Smooth muscle cell (in vitro differentiated cells): Measurements from ENCODE around the gene LRFN2. TPM values are rescaled to one million over a fixed set of nuclear protein-coding genes. Genes with fewer than 3 reads are reported as not detected.

Source experiments
- DNase-seq: peaks from one replicate; lab custom pipeline; 2025; ENCODE audit not compliant: unreplicated experiment; lab: John Stamatoyannopoulos, UW
- H2AFZ ChIP-seq: fragments of 200-600 bp; sonication (generic); 2 replicates; pipeline ENCODE4 v1.6.0; 2016; ENCODE audit warnings: antibody characterized with exemption, low read depth, mild to moderate bottlenecking
- H3F3A ChIP-seq: fragments of 200-600 bp; sonication (generic); 2 replicates; pipeline ENCODE4 v1.6.0; 2017; ENCODE audit warnings: antibody characterized with exemption, low read depth
- H3K27ac ChIP-seq: fragments of 200-600 bp; sonication (generic); 2 replicates; pipeline ENCODE4 v1.5.1; 2016; ENCODE audit warnings: low read depth, mild to moderate bottlenecking
- H3K27me3 ChIP-seq: fragments of 200-600 bp; sonication (generic); 2 replicates; pipeline ENCODE4 v1.6.1; 2016; ENCODE audit warnings: low read depth, mild to moderate bottlenecking
- H3K36me3 ChIP-seq: fragments of 200-600 bp; sonication (generic); 2 replicates; pipeline ENCODE4 v1.5.1; 2016; ENCODE audit warnings: low read depth
- H3K4me1 ChIP-seq: fragments of 200-600 bp; sonication (generic); 2 replicates; pipeline ENCODE4 v1.5.1; 2016; ENCODE audit warnings: low read depth
- H3K4me2 ChIP-seq: fragments of 200-600 bp; sonication (generic); 2 replicates; pipeline ENCODE4 v1.6.0; 2016; ENCODE audit warnings: mild to moderate bottlenecking
- H3K4me3 ChIP-seq: fragments of 200-600 bp; sonication (generic); 2 replicates; pipeline ENCODE4 v1.5.1; 2016; ENCODE audit warnings: mild to moderate bottlenecking
- H3K79me2 ChIP-seq: fragments of 200-600 bp; sonication (generic); 2 replicates; pipeline ENCODE4 v1.6.0; 2016; ENCODE audit warnings: low read depth, mild to moderate bottlenecking
- H3K9ac ChIP-seq: fragments of 200-600 bp; sonication (generic); 2 replicates; pipeline ENCODE4 v1.6.0; 2016; ENCODE audit warnings: low read depth
- H3K9me3 ChIP-seq: fragments of 200-600 bp; sonication (generic); replicated peaks from 2 replicates; pipeline ENCODE4 v1.5.1; 2016; ENCODE audit warnings: low read depth
- H4K20me1 ChIP-seq: fragments of 200-600 bp; sonication (generic); 2 replicates; pipeline ENCODE4 v1.6.0; 2016; ENCODE audit warnings: low read depth
- WGBS: methylation state at CpG from one replicate; pipeline ENCODE4 v1.1.7; 2016; ENCODE audit warnings: low lambda C conversion rate; 5-methylcytosine and 5-hydroxymethylcytosine counted together
- polyA plus RNA-seq: library from polyadenylated mRNA; unstranded; fragments of >200 nt; fragmentation: Nextera tagmentation; extraction: Ambion mirVana; gene quantifications from 2 replicates; pipeline ENCODE4 v1.2.1, GENCODE V29; 2016
- total RNA-seq: library from RNA; depleted of rRNA; stranded (reverse); fragments of >200 nt; gene quantifications from 2 replicates; pipeline ENCODE4 v1.2.3, GENCODE V29; 2014
- TF ChIP-seq, protein P1 (sequence below): fragments of 200-600 bp; sonication (generic); IDR thresholded peaks from 2 replicates; pipeline ENCODE4 v1.5.1; 2017; ENCODE audit warnings: borderline replicate concordance, mild to moderate bottlenecking, antibody characterized with exemption; ENCODE audit not compliant: insufficient read depth, poor library complexity, severe bottlenecking

LRFN2 gene
- total and polyA plus RNA-seq, 2 experiments from 2014 or later = 0.04 to 0.57 TPM

GRCh38 chr6:40386200-40386599 lies 201.0 kb downstream of the LRFN2 start:
- Histone ChIP-seq H3K9ac (no peak overlapping the region), H3K79me2 (no peaks in the 10 kb centered on the region), H3F3A (no peaks in the 10 kb centered on the region), H3K4me3 (no peak overlapping the region), H3K9me3 (no peaks in the 10 kb centered on the region), H4K20me1 (no peaks in the 10 kb centered on the region), H3K27ac (no peak overlapping the region), H3K4me1 (no peaks in the 10 kb centered on the region), H3K36me3 (no peaks in the 10 kb centered on the region), H3K4me2 (no peak overlapping the region), H2AFZ (no peak overlapping the region), H3K27me3 (peaks cover 37% of the 10 kb centered on the region)
- 86% methylated on average over 3 of the region's 3 CpGs for WGBS
- TF ChIP-seq, protein P1, sequence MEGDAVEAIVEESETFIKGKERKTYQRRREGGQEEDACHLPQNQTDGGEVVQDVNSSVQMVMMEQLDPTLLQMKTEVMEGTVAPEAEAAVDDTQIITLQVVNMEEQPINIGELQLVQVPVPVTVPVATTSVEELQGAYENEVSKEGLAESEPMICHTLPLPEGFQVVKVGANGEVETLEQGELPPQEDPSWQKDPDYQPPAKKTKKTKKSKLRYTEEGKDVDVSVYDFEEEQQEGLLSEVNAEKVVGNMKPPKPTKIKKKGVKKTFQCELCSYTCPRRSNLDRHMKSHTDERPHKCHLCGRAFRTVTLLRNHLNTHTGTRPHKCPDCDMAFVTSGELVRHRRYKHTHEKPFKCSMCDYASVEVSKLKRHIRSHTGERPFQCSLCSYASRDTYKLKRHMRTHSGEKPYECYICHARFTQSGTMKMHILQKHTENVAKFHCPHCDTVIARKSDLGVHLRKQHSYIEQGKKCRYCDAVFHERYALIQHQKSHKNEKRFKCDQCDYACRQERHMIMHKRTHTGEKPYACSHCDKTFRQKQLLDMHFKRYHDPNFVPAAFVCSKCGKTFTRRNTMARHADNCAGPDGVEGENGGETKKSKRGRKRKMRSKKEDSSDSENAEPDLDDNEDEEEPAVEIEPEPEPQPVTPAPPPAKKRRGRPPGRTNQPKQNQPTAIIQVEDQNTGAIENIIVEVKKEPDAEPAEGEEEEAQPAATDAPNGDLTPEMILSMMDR = no peak
- no peak for DNase-seq

GRCh38 chr6:40383348-40384115 lies 203.6 kb downstream of the LRFN2 start:
- H3K36me3 ChIP-seq = no peaks in the 10 kb centered on the region
- no peak for DNase-seq
- no peak overlapping the region for H3K4me2 ChIP-seq
- no peaks in the 10 kb centered on the region for H3F3A ChIP-seq
- H4K20me1 ChIP-seq = no peaks in the 10 kb centered on the region
- 79% methylated on average over 3 of the region's 3 CpGs for WGBS
- no peaks in the 10 kb centered on the region for H3K9me3 ChIP-seq
- H3K27me3 ChIP-seq = peaks cover 23% of the 10 kb centered on the region
- no peak overlapping the region for H3K4me3 ChIP-seq
- H3K9ac ChIP-seq = no peak overlapping the region
- H3K4me1 ChIP-seq = no peaks in the 10 kb centered on the region
- H3K27ac ChIP-seq = no peak overlapping the region
- no peak overlapping the region for H2AFZ ChIP-seq
- no peaks in the 10 kb centered on the region for H3K79me2 ChIP-seq
- TF ChIP-seq, protein P1 = no peak

GRCh38 chr6:40380271-40380670 lies 206.9 kb downstream of the LRFN2 start:
- no peaks in the 10 kb centered on the region for H3K4me1 ChIP-seq
- 83% methylated on average over 4 of the region's 4 CpGs for WGBS
- H3K36me3 ChIP-seq = no peaks in the 10 kb centered on the region
- H3K9ac ChIP-seq = no peak overlapping the region
- no peak overlapping the region for H2AFZ ChIP-seq
- H3K79me2 ChIP-seq = no peaks in the 10 kb centered on the region
- DNase-seq = no peak
- H3K4me2 ChIP-seq = no peak overlapping the region
- H3K27ac ChIP-seq = no peak overlapping the region
- peaks cover 7% of the 10 kb centered on the region for H3K27me3 ChIP-seq
- no peaks in the 10 kb centered on the region for H4K20me1 ChIP-seq
- H3K4me3 ChIP-seq = no peak overlapping the region
- no peaks in the 10 kb centered on the region for H3K9me3 ChIP-seq
- TF ChIP-seq, protein P1 = no peak
- no peaks in the 10 kb centered on the region for H3F3A ChIP-seq

GRCh38 chr6:40379811-40380210 lies 207.4 kb downstream of the LRFN2 start:
- WGBS = 87% methylated on average over 1 of the region's 1 CpG
- TF ChIP-seq, protein P1 = no peak

More at GRCh38 chr6:40379811-40380210, 207.4 kb downstream of the LRFN2 start:
- DNase-seq = no peak
- no peak overlapping the region for H2AFZ ChIP-seq
- no peak overlapping the region for H3K27ac ChIP-seq
- no peaks in the 10 kb centered on the region for H4K20me1 ChIP-seq
- no peaks in the 10 kb centered on the region for H3K36me3 ChIP-seq
- H3K79me2 ChIP-seq = no peaks in the 10 kb centered on the region
- H3K4me2 ChIP-seq = no peak overlapping the region
- no peaks in the 10 kb centered on the region for H3K4me1 ChIP-seq
- no peak overlapping the region for H3K9ac ChIP-seq
- no peaks in the 10 kb centered on the region for H3K9me3 ChIP-seq
- H3K4me3 ChIP-seq = no peak overlapping the region
- peaks cover 7% of the 10 kb centered on the region for H3K27me3 ChIP-seq
- no peaks in the 10 kb centered on the region for H3F3A ChIP-seq
